Fibroblast of mammary gland (primary cell): ENCODE results near the gene NUP107.

Source experiments
- DNase-seq: peaks from one replicate; pipeline ENCODE4 v3.0.0-alpha.2; 2010; ENCODE audit warnings: low read depth
- H3K4me3 ChIP-seq: 2 replicates; pipeline ENCODE4 v1.5.1; 2011; ENCODE audit warnings: low read depth, mild to moderate bottlenecking, low read length, moderate library complexity; ENCODE audit not compliant: control insufficient read depth
- CTCF ChIP-seq: conservative IDR thresholded peaks from 2 replicates; pipeline ENCODE4 v1.5.1; 2011; ENCODE audit warnings: low read depth, low read length, inconsistent platforms; ENCODE audit not compliant: control insufficient read depth, insufficient read depth

NUP107 gene

GRCh38 chr12:68788554-68789143, 101.9 kb downstream of the NUP107 start:
- no peak for DNase-seq
- TF ChIP-seq CTCF = no peak
- H3K4me3 ChIP-seq = no peak overlapping the region

- no peak overlapping the region for H3K4me3 ChIP-seq
- no peak for DNase-seq
- no peak for TF ChIP-seq CTCF
Measured at GRCh38 chr12:68789144-68789878, 102.5 kb downstream of the NUP107 start.

GRCh38 chr12:68790081-68790951, 103.5 kb downstream of the NUP107 start:
- peak; percentile 46 for DNase-seq

GRCh38 chr12:68790952-68791234, 104.1 kb downstream of the NUP107 start:
- H3K4me3 ChIP-seq = no peak overlapping the region
- DNase-seq = no peak
- no peak for TF ChIP-seq CTCF

More at GRCh38 chr12:68790081-68790951, 103.5 kb downstream of the NUP107 start:
- no peak overlapping the region for H3K4me3 ChIP-seq
- TF ChIP-seq CTCF = no peak

- DNase-seq = no peak
- H3K4me3 ChIP-seq = no peak overlapping the region
- no peak for TF ChIP-seq CTCF
Measured at GRCh38 chr12:68791897-68792481, 105.2 kb downstream of the NUP107 start.

GRCh38 chr12:68792952-68793351, 106.2 kb downstream of the NUP107 start:
- peak; percentile 47 for DNase-seq
- no peak overlapping the region for H3K4me3 ChIP-seq
- no peak for TF ChIP-seq CTCF
